ENCODE measurements around the gene EMC10.
A peak's percentile ranks its signal among the peaks of the same experiment; 100 is the strongest.

EMC10 gene

DNA sequence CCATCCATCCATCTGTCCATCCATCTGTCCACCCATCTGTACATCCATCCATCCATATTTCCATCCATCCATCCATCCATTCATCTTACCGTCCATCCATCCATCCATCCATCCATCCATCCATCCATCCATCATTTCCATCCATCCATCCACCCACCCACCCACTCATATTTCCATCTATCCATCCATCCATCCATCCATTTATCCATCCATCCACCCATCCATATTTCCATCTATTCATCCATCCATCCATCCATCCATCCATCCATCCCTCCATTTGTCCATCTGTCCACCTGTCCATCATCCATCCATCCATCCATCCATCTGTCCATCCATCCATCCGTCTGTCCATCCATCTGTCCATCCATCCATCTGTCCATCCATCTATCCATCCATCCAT, 20.3 kb upstream of the EMC10 start:
- TF ChIP-seq, protein P1, sequence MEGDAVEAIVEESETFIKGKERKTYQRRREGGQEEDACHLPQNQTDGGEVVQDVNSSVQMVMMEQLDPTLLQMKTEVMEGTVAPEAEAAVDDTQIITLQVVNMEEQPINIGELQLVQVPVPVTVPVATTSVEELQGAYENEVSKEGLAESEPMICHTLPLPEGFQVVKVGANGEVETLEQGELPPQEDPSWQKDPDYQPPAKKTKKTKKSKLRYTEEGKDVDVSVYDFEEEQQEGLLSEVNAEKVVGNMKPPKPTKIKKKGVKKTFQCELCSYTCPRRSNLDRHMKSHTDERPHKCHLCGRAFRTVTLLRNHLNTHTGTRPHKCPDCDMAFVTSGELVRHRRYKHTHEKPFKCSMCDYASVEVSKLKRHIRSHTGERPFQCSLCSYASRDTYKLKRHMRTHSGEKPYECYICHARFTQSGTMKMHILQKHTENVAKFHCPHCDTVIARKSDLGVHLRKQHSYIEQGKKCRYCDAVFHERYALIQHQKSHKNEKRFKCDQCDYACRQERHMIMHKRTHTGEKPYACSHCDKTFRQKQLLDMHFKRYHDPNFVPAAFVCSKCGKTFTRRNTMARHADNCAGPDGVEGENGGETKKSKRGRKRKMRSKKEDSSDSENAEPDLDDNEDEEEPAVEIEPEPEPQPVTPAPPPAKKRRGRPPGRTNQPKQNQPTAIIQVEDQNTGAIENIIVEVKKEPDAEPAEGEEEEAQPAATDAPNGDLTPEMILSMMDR (conservative IDR thresholded peaks at IDR 0.05), result no peak
- TF ChIP-seq ZFX (IDR thresholded peaks at IDR 0.05), result no peak
- H3K27ac ChIP-seq, result no peak overlapping the region

DNA sequence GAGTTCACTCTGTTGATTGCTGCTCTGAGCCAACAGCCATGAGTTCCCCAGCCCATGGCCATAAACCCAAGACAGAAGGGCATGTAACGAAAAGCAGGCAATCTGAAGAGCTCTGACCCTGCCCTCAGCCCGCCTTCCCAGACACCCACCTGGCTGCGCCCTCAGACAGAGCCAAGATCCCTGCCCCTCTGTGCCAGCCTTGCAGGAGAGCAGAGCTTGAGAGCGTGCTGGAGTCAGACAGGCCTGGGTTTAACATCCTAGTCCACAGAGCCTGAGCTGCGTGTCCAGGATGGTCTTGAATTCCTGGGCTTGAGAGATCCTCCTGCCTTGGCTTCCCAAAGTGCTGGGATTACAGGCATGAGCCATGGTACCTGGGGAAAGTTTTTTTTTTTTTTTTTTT, 19.0 kb upstream of the EMC10 start:
- H3K27ac ChIP-seq, result no peak overlapping the region
- TF ChIP-seq ZFX (IDR thresholded peaks at IDR 0.05), result no peak
- TF ChIP-seq, protein P1 (conservative IDR thresholded peaks at IDR 0.05), result no peak

DNA sequence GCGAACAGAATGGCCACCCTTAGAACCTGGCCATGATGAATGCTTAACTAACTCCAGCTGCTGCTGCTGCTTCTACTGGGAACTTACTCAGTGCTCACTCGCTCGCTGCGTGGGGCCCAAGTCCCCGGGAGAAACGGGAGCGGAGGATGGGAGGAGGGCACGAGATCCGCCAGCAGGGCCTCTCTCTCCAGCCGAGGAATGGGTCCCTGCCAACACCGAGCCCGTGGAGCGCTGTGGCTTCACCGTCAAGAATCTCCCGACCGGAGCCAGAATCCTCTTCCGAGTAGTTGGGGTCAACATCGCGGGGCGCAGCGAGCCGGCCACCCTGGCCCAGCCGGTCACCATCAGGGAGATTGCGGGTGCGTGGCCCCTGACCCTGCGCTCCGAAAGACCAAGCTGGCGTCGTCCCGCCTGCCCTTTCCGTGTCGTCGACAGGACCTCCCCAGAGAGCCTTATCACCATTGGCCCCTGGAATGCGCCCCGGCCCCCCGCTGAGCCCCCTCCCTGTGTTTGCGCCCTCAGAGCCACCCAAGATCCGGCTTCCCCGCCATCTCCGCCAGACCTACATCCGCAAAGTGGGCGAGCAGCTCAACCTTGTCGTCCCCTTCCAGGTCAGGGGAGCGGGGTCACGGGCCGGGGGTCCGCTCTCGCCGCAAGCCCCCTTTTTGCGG, 17.8 kb upstream of the EMC10 start:
- H3K27ac ChIP-seq, result no peak overlapping the region
- no peak for TF ChIP-seq ZFX (IDR thresholded peaks at IDR 0.05)

DNA sequence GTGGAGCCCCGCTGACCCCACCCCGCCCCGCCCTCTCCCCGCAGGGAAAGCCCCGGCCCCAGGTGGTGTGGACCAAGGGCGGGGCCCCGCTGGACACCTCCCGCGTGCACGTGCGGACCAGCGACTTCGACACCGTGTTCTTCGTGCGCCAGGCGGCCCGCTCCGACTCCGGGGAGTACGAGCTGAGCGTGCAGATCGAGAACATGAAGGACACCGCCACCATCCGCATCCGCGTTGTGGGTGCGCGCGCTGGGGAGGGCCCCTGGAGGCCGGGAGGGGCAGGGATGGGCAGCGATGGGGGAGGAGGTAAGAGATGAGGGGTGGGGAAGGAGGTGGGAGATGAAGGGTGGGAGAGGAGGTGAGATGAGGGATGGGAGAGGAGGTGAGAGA, 17.2 kb upstream of the EMC10 start:
- no peak for TF ChIP-seq ZFX (IDR thresholded peaks at IDR 0.05)
- TF ChIP-seq, protein P1 (conservative IDR thresholded peaks at IDR 0.05), result no peak
- no peak overlapping the region for H3K27ac ChIP-seq

DNA sequence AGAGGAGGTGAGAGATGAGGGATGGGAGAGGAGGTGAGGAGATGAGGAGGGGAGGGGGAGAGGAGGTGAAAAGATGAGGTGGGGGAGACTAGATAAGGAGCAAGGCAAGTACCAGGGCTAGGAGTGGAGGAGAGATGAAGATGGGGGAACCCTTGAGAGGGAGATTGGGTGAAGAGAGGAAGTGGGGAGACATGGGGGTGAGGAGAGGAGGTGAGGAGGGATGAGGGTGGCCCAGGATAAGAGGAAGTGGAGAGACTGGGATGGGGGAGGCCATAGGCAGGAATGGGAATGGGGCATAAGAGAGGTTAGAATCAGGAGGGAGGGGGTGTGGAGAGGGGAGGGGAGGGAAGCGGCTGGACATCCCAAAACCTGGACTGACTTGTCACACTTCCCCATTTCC, 16.7 kb upstream of the EMC10 start:
- H3K27ac ChIP-seq, result no peak overlapping the region
- TF ChIP-seq ZFX (IDR thresholded peaks at IDR 0.05), result no peak
- TF ChIP-seq, protein P1 (conservative IDR thresholded peaks at IDR 0.05), result no peak

DNA sequence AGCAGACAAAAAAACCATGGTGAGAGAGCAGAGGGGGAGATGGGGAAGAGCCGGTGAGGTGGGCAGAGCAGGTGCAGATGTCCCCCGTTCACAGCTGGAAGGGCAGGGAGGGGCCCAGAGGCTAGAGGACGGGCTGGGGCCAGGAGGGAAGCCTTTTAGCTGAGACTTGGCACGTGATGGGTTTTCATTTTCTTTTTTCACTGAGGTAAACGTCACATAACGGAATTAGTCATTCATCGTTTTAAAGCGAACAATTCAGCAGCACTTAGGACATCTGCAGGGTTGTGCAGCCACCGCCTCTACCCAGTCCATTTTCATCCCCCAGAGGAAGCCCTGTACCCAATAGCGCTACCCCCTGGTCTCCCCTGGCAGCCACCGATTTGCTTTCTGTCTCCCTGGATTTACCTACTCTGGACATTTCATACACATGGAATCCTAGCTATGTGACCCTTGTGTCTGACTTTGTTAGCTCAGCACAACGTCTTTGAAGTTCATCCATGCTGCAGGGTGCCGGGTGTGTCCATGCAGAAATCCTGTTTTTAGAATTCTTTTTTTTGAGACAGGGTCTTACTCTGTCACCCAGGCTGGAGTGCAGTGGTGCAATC, 16.0 kb upstream of the EMC10 start:
- no peak overlapping the region for H3K27ac ChIP-seq

DNA sequence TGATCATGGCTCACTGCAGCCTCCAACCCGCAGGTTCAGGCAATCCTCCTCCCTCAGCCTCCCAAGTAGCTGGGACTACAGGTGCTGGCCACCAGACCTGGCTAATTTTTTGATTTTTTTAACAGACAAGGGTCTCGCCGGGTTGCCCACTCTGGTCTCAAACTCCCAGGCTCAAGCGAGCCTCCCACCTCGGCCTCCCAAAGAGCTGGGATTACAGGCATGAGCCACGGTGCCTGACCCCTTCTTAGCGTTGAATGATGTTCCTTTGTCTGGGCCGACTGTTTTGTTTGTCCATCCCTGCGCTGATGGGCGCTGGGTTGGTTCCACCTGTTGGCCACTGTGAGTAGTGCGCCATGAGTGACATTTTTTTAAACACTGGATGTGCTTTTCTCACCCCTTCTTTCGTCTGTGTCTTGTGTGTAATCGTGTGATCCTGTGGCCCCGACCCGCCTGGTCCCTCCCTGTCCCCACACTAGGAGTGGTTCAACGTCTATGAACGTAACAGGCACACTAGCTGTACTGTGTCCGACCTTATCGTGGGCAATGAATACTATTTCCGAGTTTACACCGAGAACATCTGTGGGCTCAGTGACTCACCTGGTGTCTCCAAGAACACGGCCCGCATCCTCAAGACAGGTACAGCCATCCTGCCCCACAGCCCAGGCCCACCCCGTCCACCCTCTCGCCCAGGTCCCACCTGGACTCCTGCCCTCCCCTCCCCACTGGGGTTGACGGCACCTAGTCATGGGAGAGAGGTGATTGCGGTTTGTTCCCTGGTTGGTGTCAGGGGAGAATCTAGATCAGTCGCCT, 15.0 kb upstream of the EMC10 start:
- TF ChIP-seq ZFX (IDR thresholded peaks at IDR 0.05), result no peak
- TF ChIP-seq, protein P1 (conservative IDR thresholded peaks at IDR 0.05), result peak; percentile 92
- H3K27ac ChIP-seq, result no peak overlapping the region

More for the DNA sequence above, 16.0 kb upstream of the EMC10 start:
- TF ChIP-seq, protein P1 (conservative IDR thresholded peaks at IDR 0.05), result no peak
- TF ChIP-seq ZFX (IDR thresholded peaks at IDR 0.05), result no peak
